SJCRH30 (cell line): Measurements from ENCODE around the gene LAMP1. TPM values are rescaled to one million over a fixed set of nuclear protein-coding genes. Genes with fewer than 3 reads are reported as not detected.

Source experiments
- DNase-seq, 2 experiments: peaks; one replicate each; pipeline ENCODE4 v3.0.0-alpha.2; 2015 to 2020
- H3K27ac ChIP-seq: fragments of 250-450 bp; sonication (Bioruptor Pico); 2 replicates; pipeline ENCODE4 v1.5.1; 2020; ENCODE audit warnings: mild to moderate bottlenecking, moderate library complexity
- H3K27me3 ChIP-seq: fragments of 250-450 bp; sonication (Bioruptor Pico); 2 replicates; pipeline ENCODE4 v1.5.1; 2020; ENCODE audit warnings: mild to moderate bottlenecking, moderate library complexity
- H3K36me3 ChIP-seq: fragments of 250-450 bp; sonication (Bioruptor Pico); 2 replicates; pipeline ENCODE4 v1.5.1; 2020; ENCODE audit warnings: mild to moderate bottlenecking, moderate library complexity
- H3K4me1 ChIP-seq: fragments of 250-450 bp; sonication (Bioruptor Pico); 2 replicates; pipeline ENCODE4 v1.5.1; 2020; ENCODE audit warnings: mild to moderate bottlenecking, moderate library complexity
- H3K4me3 ChIP-seq: fragments of 250-450 bp; sonication (Bioruptor Pico); 2 replicates; pipeline ENCODE4 v1.5.1; 2020; ENCODE audit warnings: mild to moderate bottlenecking, moderate library complexity
- H3K9me3 ChIP-seq: fragments of 250-450 bp; sonication (Bioruptor Pico); replicated peaks from 2 replicates; pipeline ENCODE4 v1.5.1; 2020; ENCODE audit warnings: mild to moderate bottlenecking, moderate library complexity
- total RNA-seq: library from RNA; depleted of rRNA; stranded (reverse); fragments of >200 nt; shearing (Covaris generic); gene quantifications from 2 replicates; pipeline ENCODE4 v1.2.3, GENCODE V29; 2014

Gene LAMP1
- total RNA-seq, 1 experiment from 2014 or later = 62.1 TPM

- DNase-seq = no peak
- Histone ChIP-seq H3K4me1 (no peaks in the 10 kb centered on the region), H3K4me3 (no peak overlapping the region), H3K36me3 (no peaks in the 10 kb centered on the region), H3K27ac (no peak overlapping the region), H3K27me3 (no peaks in the 10 kb centered on the region), H3K9me3 (no peaks in the 10 kb centered on the region)
Measured at GRCh38 chr13:113280126-113280525, 16.9 kb upstream of the LAMP1 start.

GRCh38 chr13:113283904-113284303 is 13.1 kb upstream of the LAMP1 start:
- Histone ChIP-seq H3K27me3 (no peaks in the 10 kb centered on the region), H3K27ac (no peak overlapping the region), H3K9me3 (no peaks in the 10 kb centered on the region), H3K4me1 (no peaks in the 10 kb centered on the region), H3K36me3 (no peaks in the 10 kb centered on the region), H3K4me3 (no peak overlapping the region)
- no peak for DNase-seq

GRCh38 chr13:113288880-113289279 is 8.2 kb upstream of the LAMP1 start:
- no peak for DNase-seq
- Histone ChIP-seq H3K27ac (no peak overlapping the region), H3K4me1 (no peaks in the 10 kb centered on the region), H3K9me3 (no peaks in the 10 kb centered on the region), H3K36me3 (no peaks in the 10 kb centered on the region), H3K4me3 (no peak overlapping the region), H3K27me3 (no peaks in the 10 kb centered on the region)

- Histone ChIP-seq H3K9me3 (no peaks in the 10 kb centered on the region), H3K4me3 (no peak overlapping the region), H3K27ac (no peak overlapping the region), H3K4me1 (no peaks in the 10 kb centered on the region), H3K27me3 (no peaks in the 10 kb centered on the region), H3K36me3 (no peaks in the 10 kb centered on the region)
- DNase-seq = no peak
Measured at GRCh38 chr13:113291129-113291528, 5.9 kb upstream of the LAMP1 start.

GRCh38 chr13:113292021-113292862 is 4.8 kb upstream of the LAMP1 start:
- DNase-seq = peak; percentile 51 to 66
- Histone ChIP-seq H3K27ac (no peak overlapping the region), H3K36me3 (no peaks in the 10 kb centered on the region), H3K4me1 (no peaks in the 10 kb centered on the region), H3K9me3 (no peaks in the 10 kb centered on the region), H3K27me3 (no peaks in the 10 kb centered on the region), H3K4me3 (peak overlapping the region; percentile 51)

- no peak overlapping the region for H3K27ac ChIP-seq
- no peak for DNase-seq
- H3K9me3 ChIP-seq = no peaks in the 10 kb centered on the region
- no peaks in the 10 kb centered on the region for H3K36me3 ChIP-seq
- H3K4me3 ChIP-seq = no peak overlapping the region
- no peaks in the 10 kb centered on the region for H3K27me3 ChIP-seq
- peaks cover 2% of the 10 kb centered on the region; the same call in 1 of the 2 replicates for H3K4me1 ChIP-seq
Measured at GRCh38 chr13:113293686-113294085, 3.4 kb upstream of the LAMP1 start.

- Histone ChIP-seq H3K9me3 (no peaks in the 10 kb centered on the region), H3K4me1 (peaks cover 2% of the 10 kb centered on the region; the same call in 1 of the 2 replicates), H3K27ac (no peak overlapping the region), H3K27me3 (no peaks in the 10 kb centered on the region), H3K4me3 (no peak overlapping the region), H3K36me3 (no peaks in the 10 kb centered on the region)
- no peak for DNase-seq
Measured at GRCh38 chr13:113295776-113296175, 1.3 kb upstream of the LAMP1 start.

GRCh38 chr13:113297370-113298042 is 467 bp downstream of the LAMP1 start:
- peaks cover 2% of the 10 kb centered on the region; the same call in 1 of the 2 replicates for H3K4me1 ChIP-seq
- peak in 1 of 2 experiments; percentile 19 for DNase-seq
- no peaks in the 10 kb centered on the region for H3K36me3 ChIP-seq
- H3K27me3 ChIP-seq = no peaks in the 10 kb centered on the region
- H3K27ac ChIP-seq = no peak overlapping the region
- H3K4me3 ChIP-seq = peak overlapping the region; percentile 82
- no peaks in the 10 kb centered on the region for H3K9me3 ChIP-seq

GRCh38 chr13:113298043-113298945 is 1.3 kb downstream of the LAMP1 start:
- DNase-seq = no peak
- no peak overlapping the region for H3K27ac ChIP-seq
- peak overlapping the region; percentile 82 for H3K4me3 ChIP-seq

GRCh38 chr13:113299951-113300350 is 2.9 kb downstream of the LAMP1 start:
- H3K4me3 ChIP-seq = no peak overlapping the region

More at GRCh38 chr13:113298043-113298945, 1.3 kb downstream of the LAMP1 start:
- peaks cover 2% of the 10 kb centered on the region; the same call in 1 of the 2 replicates for H3K4me1 ChIP-seq
- H3K36me3 ChIP-seq = no peaks in the 10 kb centered on the region
- H3K9me3 ChIP-seq = no peaks in the 10 kb centered on the region
- H3K27me3 ChIP-seq = no peaks in the 10 kb centered on the region

GRCh38 chr13:113302986-113303385 is 5.9 kb downstream of the LAMP1 start:
- peaks cover 2% of the 10 kb centered on the region; the same call in 1 of the 2 replicates for H3K4me1 ChIP-seq
- no peaks in the 10 kb centered on the region for H3K36me3 ChIP-seq
- no peak for DNase-seq
- no peaks in the 10 kb centered on the region for H3K9me3 ChIP-seq
- no peaks in the 10 kb centered on the region for H3K27me3 ChIP-seq
- no peak overlapping the region for H3K27ac ChIP-seq
- H3K4me3 ChIP-seq = no peak overlapping the region

More at GRCh38 chr13:113299951-113300350, 2.9 kb downstream of the LAMP1 start:
- Histone ChIP-seq H3K36me3 (no peaks in the 10 kb centered on the region), H3K27ac (no peak overlapping the region), H3K4me1 (peaks cover 2% of the 10 kb centered on the region; the same call in 1 of the 2 replicates), H3K27me3 (no peaks in the 10 kb centered on the region), H3K9me3 (no peaks in the 10 kb centered on the region)
- no peak for DNase-seq

GRCh38 chr13:113304121-113304520 is 7.1 kb downstream of the LAMP1 start:
- Histone ChIP-seq H3K27me3 (no peaks in the 10 kb centered on the region), H3K9me3 (no peaks in the 10 kb centered on the region), H3K4me3 (no peak overlapping the region), H3K4me1 (no peaks in the 10 kb centered on the region), H3K36me3 (no peaks in the 10 kb centered on the region), H3K27ac (no peak overlapping the region)
- no peak for DNase-seq

- H3K36me3 ChIP-seq = no peaks in the 10 kb centered on the region
- no peaks in the 10 kb centered on the region for H3K9me3 ChIP-seq
- no peak overlapping the region for H3K27ac ChIP-seq
- no peak for DNase-seq
- no peaks in the 10 kb centered on the region for H3K4me1 ChIP-seq
- no peaks in the 10 kb centered on the region for H3K27me3 ChIP-seq
- no peak overlapping the region for H3K4me3 ChIP-seq
Measured at GRCh38 chr13:113305208-113305607, 8.2 kb downstream of the LAMP1 start.

- H3K4me1 ChIP-seq = no peaks in the 10 kb centered on the region
- no peak for DNase-seq
- no peak overlapping the region for H3K4me3 ChIP-seq
- no peak overlapping the region for H3K27ac ChIP-seq
- H3K36me3 ChIP-seq = no peaks in the 10 kb centered on the region
- H3K27me3 ChIP-seq = no peaks in the 10 kb centered on the region
- no peaks in the 10 kb centered on the region for H3K9me3 ChIP-seq
Measured at GRCh38 chr13:113307491-113307890, 10.5 kb downstream of the LAMP1 start.
